Lower leg skin (tissue), 4 donors: ENCODE measurements around the gene PRRX1. TPM values are rescaled to one million over a fixed set of nuclear protein-coding genes. Genes with fewer than 3 reads are reported as not detected.
A peak's percentile ranks its signal among the peaks of the same experiment; 100 is the strongest.

Experiments used
- DNase-seq, 2 donors: peaks; one replicate each; pipeline ENCODE4 v3.0.0-alpha.2; 2019; ENCODE audit warnings: low spot score in 2 of 2
- H3K4me3 ChIP-seq: fragments of 200-600 bp; sonication (generic); 2 replicates; pipeline ENCODE4 v1.5.1; 2017; ENCODE audit warnings: mild to moderate bottlenecking, low read depth; ENCODE audit not compliant: poor library complexity, severe bottlenecking
- POLR2A ChIP-seq, 2 donors: fragments of 450-650 bp; IDR thresholded peaks; one replicate each; pipeline ENCODE4 v1.6.1; 2016 to 2017; ENCODE audit warnings: antibody characterized with exemption in 2 of 2, mild to moderate bottlenecking in 1 of 2, moderate library complexity in 1 of 2
- WGBS, 2 donors: methylation state at CpG; one replicate each; pipeline ENCODE4 v1.1.5; 2018; 5-methylcytosine and 5-hydroxymethylcytosine counted together
- intact Hi-C: fragments of 100-400 bp; cut with DNase I; formaldehyde crosslinking; loops from one replicate; pipeline ENCODE4 v1.15.0; 2023; ENCODE audit warnings: low total_unique reads
- total RNA-seq, 4 donors: library from RNA; depleted of rRNA; stranded (reverse); fragments of >200 nt; gene quantifications; one replicate each; pipeline ENCODE4 v1.1.0, GENCODE V29; 2016
- TF ChIP-seq, protein P1 (sequence below), 3 donors: fragments of 450-650 bp; IDR thresholded peaks; one replicate each; pipeline ENCODE4 v1.5.1; 2016; ENCODE audit warnings: antibody characterized with exemption in 3 of 3, mild to moderate bottlenecking in 3 of 3, moderate library complexity in 2 of 3

Gene PRRX1
- total RNA-seq, 4 donors from 2014 or later: 7.5 to 32.7 (median 19.8) TPM

DNA sequence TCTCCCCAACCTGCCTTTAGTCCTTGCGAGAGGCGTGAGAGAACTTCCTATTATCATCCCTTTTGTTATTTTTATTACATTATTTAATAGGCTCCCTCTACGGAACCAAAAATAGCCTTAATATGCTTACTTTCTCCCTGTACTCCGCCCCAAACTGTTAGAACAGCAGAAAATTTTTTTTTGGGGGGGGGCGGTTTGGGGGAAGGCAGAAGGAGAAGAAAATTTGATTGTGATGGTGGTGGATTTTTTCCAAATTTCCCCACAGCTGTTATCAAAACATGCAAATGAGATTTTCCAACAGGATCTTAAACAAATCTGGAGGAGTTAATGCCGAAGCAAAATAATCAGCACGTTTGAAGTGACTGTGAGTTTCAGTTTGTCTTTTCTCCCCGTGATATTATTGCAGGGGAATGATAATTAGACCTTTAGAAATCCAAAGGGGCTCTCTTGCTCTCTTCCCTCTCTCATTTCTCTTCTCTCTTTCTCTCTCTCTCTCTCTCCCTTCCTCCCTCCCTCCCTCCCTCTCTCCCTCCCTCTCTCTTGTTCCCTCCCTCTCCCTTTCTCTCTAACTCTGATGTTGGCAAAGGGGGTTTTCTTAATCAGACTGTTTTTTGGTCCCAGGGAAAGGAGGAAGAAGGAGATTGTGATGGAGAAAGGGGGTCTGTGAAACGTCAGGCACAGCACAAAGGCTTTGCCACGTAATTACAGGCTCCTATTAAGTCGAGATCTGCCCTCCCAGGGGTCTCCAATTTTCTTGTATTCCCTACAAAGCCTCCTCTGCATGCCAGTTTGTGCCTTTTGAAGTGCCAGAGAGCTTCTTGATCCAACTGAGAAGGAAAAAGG lies 1.1 kb upstream of the PRRX1 start:
- no peak overlapping the region for H3K4me3 ChIP-seq
- intact Hi-C loops: no loop called here
- no peak for TF ChIP-seq POLR2A (IDR thresholded peaks at IDR 0.05)
- TF ChIP-seq, protein P1, sequence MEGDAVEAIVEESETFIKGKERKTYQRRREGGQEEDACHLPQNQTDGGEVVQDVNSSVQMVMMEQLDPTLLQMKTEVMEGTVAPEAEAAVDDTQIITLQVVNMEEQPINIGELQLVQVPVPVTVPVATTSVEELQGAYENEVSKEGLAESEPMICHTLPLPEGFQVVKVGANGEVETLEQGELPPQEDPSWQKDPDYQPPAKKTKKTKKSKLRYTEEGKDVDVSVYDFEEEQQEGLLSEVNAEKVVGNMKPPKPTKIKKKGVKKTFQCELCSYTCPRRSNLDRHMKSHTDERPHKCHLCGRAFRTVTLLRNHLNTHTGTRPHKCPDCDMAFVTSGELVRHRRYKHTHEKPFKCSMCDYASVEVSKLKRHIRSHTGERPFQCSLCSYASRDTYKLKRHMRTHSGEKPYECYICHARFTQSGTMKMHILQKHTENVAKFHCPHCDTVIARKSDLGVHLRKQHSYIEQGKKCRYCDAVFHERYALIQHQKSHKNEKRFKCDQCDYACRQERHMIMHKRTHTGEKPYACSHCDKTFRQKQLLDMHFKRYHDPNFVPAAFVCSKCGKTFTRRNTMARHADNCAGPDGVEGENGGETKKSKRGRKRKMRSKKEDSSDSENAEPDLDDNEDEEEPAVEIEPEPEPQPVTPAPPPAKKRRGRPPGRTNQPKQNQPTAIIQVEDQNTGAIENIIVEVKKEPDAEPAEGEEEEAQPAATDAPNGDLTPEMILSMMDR (IDR thresholded peaks at IDR 0.05): no peak
- no peak for DNase-seq
- 4 to 5% methylated on average over 11 of the region's 11 CpGs for WGBS, 2 donors

DNA sequence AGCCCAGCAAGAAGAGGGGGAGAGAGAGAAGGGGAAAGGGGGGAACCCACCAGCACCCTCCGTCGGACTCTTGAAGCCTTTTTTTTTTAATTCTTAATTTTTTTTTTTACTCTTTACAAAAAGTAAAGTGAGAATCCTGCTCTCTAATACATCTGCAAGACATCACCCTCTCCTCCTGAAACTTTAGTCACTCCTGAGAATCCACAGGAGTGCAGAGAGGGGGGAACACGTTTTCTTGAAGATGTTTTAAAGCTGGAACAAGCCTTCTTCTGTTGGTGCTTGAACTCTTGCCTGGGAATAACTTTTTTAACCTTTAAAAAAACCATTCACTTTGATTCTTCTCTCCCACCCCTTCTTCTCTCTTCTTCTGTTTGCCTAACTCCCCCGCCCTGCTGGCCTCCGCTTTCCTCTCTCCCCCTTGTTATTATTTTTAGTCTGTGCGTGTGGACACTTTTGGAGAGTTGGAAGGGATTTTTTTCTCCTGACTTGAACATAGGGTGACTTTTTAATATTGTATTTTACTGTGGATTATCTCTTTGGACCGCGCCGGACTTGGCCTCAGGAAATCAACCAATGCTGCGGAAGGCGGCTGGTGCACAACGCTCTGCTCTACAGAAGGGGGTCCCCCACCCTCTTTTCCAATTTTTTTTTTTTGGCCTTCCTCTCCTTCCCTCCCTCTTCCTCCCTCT lies 383 bp upstream of the PRRX1 start:
- DNase-seq: no peak
- WGBS, 2 donors: 4 to 8% methylated on average over 12 of the region's 12 CpGs
- H3K4me3 ChIP-seq: peak overlapping the region; percentile 65
- intact Hi-C loops: no loop called here
- TF ChIP-seq, protein P1 (IDR thresholded peaks at IDR 0.05): no peak
- no peak for TF ChIP-seq POLR2A (IDR thresholded peaks at IDR 0.05)

DNA sequence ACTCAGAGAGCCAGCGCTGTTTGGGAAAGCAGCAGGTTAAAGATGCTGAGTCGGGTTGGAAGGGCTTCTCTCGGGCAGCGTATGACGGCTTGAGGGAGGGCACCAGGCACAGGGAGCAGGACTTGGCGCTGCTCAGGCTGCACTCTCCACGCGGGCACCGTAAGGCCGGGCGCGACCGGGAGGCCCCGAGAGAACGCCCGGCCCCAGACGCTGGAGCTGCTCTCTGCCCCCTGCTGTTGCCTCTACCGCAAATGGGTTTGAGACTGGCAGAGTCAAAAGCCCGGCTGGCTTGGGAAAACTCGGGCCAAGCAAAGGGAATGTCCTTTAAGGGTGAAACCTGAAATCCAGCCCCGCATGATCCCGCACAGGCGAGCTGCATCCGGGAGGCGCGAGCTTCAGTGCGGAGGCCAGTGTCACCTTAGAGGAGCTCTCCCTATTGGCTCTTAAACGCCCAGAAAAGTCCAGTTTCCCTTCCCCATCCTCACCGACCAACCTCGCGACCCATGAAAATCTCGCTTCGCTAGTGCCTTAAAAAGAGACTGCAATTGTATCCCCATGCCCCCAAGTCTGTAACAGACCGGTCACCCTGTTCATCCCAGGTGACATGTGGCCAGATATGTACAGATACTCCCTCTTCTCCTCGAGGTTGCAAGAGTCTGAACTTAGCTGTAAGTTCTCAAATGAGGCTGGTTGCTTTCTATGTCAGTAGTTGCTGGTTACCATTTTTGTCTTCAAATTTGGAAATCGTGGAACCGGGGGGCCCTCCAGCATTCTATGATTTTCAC lies 1.1 kb downstream of the PRRX1 start:
- TF ChIP-seq, protein P1 (IDR thresholded peaks at IDR 0.05): no peak
- no peak for TF ChIP-seq POLR2A (IDR thresholded peaks at IDR 0.05)
- peak overlapping the region; percentile 65 for H3K4me3 ChIP-seq
- intact Hi-C loops: no loop called here
- WGBS, 2 donors: 29 to 34% methylated on average over 22 to 24 of the region's 37 CpGs
- DNase-seq: no peak

DNA sequence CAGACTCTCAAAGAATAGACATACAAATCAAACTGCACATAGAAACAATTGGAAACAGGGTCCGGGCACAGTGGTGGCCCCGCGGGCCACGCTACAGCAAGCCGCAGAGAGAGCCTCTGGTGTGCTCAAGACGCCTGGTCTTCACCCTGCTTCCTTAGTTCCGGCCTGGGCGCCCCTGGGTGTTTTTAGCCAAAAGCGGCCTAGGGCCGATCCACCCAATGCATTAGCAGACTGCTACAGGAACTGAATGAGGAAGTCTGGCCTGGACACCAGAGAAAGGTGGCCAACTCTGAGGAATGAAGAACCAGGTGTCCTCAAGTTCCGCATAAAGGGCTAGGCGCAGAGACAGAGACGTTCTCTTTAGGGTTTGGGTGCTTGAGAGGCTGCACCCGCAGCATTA lies 1.7 kb downstream of the PRRX1 start:
- intact Hi-C loops: no loop called here
- 41 to 42% methylated on average over 14 of the region's 14 CpGs for WGBS, 2 donors
- peak overlapping the region; percentile 9 for H3K4me3 ChIP-seq
- TF ChIP-seq POLR2A (IDR thresholded peaks at IDR 0.05): no peak
- TF ChIP-seq, protein P1 (IDR thresholded peaks at IDR 0.05): no peak
- DNase-seq: no peak

DNA sequence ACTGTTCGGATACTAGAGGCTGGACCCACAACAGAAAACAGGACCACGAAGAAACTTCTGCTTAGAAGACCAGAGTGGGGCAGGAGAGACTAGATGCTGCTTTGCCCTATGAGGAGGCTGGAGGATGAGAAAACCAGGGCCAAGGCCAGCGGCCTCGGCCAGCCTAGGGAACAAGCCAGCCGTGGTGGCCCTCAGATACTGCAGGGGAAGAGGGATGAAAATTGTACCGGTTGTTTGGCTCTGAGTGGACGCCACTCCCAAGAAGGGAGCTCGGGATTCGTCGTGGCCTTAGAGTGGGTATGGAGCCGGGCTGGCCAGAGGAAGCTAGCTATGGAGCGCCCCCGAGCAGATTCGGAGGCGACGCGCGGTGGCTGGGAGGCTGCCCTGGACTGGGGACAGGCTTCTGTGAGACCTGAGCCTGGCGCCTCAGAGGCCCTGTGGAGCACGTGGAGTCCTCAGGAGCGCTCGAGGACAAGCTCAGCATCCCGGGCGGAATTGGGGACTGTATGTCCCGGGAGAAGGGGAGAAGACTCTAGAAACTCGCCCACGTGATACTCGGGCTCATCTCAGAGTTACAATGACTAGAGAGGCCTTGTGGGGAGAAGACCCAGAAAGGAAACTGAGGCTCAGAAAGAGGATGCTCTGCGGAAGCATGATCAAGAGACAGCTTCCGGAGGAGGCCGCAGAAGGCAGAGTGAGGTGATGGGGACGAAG lies 2.8 kb downstream of the PRRX1 start:
- intact Hi-C loops: no loop called here
- DNase-seq: peak in 1 of 2 donors; percentile 89
- WGBS, 2 donors: 56 to 60% methylated on average over 32 of the region's 32 CpGs
- H3K4me3 ChIP-seq: no peak overlapping the region
- TF ChIP-seq, protein P1 (IDR thresholded peaks at IDR 0.05): no peak
- TF ChIP-seq POLR2A (IDR thresholded peaks at IDR 0.05): no peak
